HG02678 (cell line): Measurements from ENCODE around the gene C19orf81.

Source experiments
- ATAC-seq: cut with Tn5 transposase; IDR thresholded peaks from one replicate; pipeline ENCODE4 v1.9.1; 2021; ENCODE audit warnings: mild to moderate bottlenecking, moderate library complexity; ENCODE audit not compliant: unreplicated experiment

Gene C19orf81

GRCh38 chr19:50658441-50659317 lies 9.4 kb downstream of the C19orf81 start:
- no peak for ATAC-seq

- no peak for ATAC-seq
Measured at GRCh38 chr19:50659318-50660087, 10.3 kb downstream of the C19orf81 start.

- no peak for ATAC-seq
Measured at GRCh38 chr19:50660088-50660366, 10.8 kb downstream of the C19orf81 start.

GRCh38 chr19:50661023-50661422 lies 11.8 kb downstream of the C19orf81 start:
- no peak for ATAC-seq

GRCh38 chr19:50661766-50662650 lies 12.8 kb downstream of the C19orf81 start:
- ATAC-seq, result no peak

- ATAC-seq, result no peak
Measured at GRCh38 chr19:50662651-50663481, 13.6 kb downstream of the C19orf81 start.

- no peak for ATAC-seq
Measured at GRCh38 chr19:50663482-50663790, 14.2 kb downstream of the C19orf81 start.

GRCh38 chr19:50664204-50664603 lies 15.0 kb downstream of the C19orf81 start:
- no peak for ATAC-seq

GRCh38 chr19:50666346-50667176 lies 17.3 kb downstream of the C19orf81 start:
- ATAC-seq, result no peak

GRCh38 chr19:50667177-50667758 lies 18.0 kb downstream of the C19orf81 start:
- no peak for ATAC-seq

GRCh38 chr19:50667759-50668231 lies 18.6 kb downstream of the C19orf81 start:
- ATAC-seq, result no peak

- no peak for ATAC-seq
Measured at GRCh38 chr19:50668416-50668815, 19.2 kb downstream of the C19orf81 start.

GRCh38 chr19:50668879-50669278 lies 19.6 kb downstream of the C19orf81 start:
- ATAC-seq, result no peak

- ATAC-seq, result no peak
Measured at GRCh38 chr19:50669302-50670101, 20.3 kb downstream of the C19orf81 start.

- no peak for ATAC-seq
Measured at GRCh38 chr19:50670102-50670380, 20.8 kb downstream of the C19orf81 start.

- ATAC-seq, result no peak
Measured at GRCh38 chr19:50673118-50673517, 23.9 kb downstream of the C19orf81 start.

GRCh38 chr19:50676625-50677197 lies 27.5 kb downstream of the C19orf81 start:
- no peak for ATAC-seq

GRCh38 chr19:50677636-50678035 lies 28.4 kb downstream of the C19orf81 start:
- ATAC-seq, result no peak
